ENCODE measurements around the gene CSDE1.
A peak's percentile ranks its signal among the peaks of the same experiment; 100 is the strongest.

Gene CSDE1

DNA sequence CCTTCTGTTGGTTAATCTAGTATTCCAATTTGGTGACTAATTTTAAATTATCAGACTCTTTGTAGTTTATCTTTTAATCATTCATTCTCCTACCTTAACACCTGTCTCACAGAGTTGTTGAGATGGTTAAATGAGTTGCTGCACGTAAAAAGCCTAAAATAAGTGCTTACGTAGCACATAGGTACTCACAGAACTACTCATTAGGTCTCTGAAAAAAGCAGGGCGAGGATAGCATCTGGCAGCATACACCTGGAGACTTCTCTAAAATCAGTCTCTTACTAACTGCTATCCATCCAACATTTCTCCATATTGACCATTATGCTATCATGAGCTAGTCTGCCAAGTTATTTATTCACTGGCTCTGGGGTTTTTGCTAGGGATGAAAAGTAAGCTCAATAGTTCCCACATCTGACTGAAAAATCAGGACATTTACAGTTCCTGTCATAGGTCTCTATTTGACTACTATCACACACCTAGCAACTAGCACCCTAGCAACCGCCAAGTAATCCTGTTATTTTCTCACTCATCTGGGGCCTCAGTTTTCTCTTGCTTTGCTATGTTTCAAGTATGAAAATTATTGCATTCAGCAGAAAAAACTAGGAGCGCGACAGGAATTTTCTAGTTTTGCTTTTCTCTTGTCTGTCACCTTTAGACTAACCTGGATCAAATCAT is 11.2 kb downstream of the CSDE1 start:
- DNase-seq = no peak

GRCh38 chr1:114745291-114745690 is 12.5 kb downstream of the CSDE1 start:
- DNase-seq = no peak

GRCh38 chr1:114741963-114742746 is 15.6 kb downstream of the CSDE1 start:
- no peak for DNase-seq

- DNase-seq = no peak
Measured at GRCh38 chr1:114740331-114740730, 17.5 kb downstream of the CSDE1 start.

GRCh38 chr1:114737314-114737849 is 20.4 kb downstream of the CSDE1 start:
- no peak for DNase-seq

- no peak for DNase-seq
Measured at GRCh38 chr1:114735479-114735878, 22.3 kb downstream of the CSDE1 start.

DNA sequence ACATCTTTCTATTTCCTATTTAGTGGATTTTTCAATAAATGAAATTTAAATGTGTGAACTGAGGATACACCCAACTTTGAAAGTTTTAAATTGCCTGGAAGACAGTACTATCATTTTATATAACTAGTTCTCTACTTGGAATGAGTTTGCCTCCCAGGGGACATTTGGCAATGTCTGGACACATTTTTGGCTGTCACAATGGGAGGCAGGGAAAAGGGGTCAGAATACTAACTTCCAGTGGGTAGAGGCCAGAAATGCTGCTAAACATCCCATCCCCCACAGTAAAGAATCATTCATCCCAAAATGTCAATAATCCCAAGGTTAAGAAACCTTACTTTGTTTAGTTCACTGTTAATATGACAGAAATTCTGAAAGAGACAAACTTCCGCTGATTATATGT is 28.0 kb downstream of the CSDE1 start:
- no peak for DNase-seq

GRCh38 chr1:114728553-114728952 is 29.2 kb downstream of the CSDE1 start:
- no peak for DNase-seq

- no peak for DNase-seq
Measured at GRCh38 chr1:114725230-114725629, 32.6 kb downstream of the CSDE1 start.

GRCh38 chr1:114723915-114724314 is 33.9 kb downstream of the CSDE1 start:
- DNase-seq = no peak

DNA sequence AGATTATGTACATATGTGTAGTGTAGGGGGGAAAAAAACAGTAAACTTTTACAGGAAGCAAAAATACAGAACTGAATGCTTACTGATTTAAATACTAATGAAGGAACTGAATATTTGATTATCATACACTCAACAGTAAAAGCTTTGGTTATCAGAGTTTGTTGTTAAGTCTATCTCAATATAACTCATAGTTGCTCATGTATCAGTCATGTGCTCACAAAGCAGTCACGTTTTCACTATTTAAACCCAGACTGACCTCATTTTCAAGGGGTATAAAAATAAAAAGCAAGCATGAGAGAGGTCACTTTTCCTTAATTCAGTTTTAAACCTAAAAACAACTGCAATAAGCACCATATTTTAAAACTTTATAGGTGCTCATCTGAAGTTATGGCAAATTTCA is 34.3 kb downstream of the CSDE1 start:
- DNase-seq = no peak

- DNase-seq = no peak
Measured at GRCh38 chr1:114720492-114720891, 37.3 kb downstream of the CSDE1 start.

DNA sequence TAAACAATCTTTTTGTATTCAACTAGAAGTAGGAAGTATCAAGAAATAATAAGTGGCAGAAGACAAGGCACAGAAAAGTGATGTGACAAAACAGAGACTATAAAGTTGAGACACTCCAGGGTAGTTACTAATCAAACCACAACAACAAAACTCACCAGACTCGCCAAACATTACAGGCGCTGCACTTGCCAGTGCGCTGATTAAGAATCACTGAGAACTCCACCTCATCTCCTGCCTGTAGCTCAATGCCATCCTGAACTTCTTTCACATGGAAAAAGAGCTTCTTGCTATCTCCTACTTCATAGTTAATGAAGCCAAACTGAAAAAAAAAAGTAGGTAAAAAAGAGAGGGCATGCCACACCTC is 38.4 kb downstream of the CSDE1 start:
- no peak for DNase-seq

- no peak for DNase-seq
Measured at GRCh38 chr1:114718661-114719423, 38.9 kb downstream of the CSDE1 start.

- peak; percentile 95 for DNase-seq
Measured at GRCh38 chr1:114716304-114717170, 41.2 kb downstream of the CSDE1 start, which contains the start of gene NRAS. NRAS (minus strand) TSS chr1:114716771; CDS start chr1:114716160, 611 bp downstream.

- no peak for DNase-seq
Measured at GRCh38 chr1:114715952-114716303, 41.9 kb downstream of the CSDE1 start.

- no peak for DNase-seq
Measured at GRCh38 chr1:114712977-114713376, 44.8 kb downstream of the CSDE1 start.

GRCh38 chr1:114710360-114710759 is 47.4 kb downstream of the CSDE1 start:
- DNase-seq = no peak

GRCh38 chr1:114707604-114708003 is 50.2 kb downstream of the CSDE1 start:
- DNase-seq = no peak

DNA sequence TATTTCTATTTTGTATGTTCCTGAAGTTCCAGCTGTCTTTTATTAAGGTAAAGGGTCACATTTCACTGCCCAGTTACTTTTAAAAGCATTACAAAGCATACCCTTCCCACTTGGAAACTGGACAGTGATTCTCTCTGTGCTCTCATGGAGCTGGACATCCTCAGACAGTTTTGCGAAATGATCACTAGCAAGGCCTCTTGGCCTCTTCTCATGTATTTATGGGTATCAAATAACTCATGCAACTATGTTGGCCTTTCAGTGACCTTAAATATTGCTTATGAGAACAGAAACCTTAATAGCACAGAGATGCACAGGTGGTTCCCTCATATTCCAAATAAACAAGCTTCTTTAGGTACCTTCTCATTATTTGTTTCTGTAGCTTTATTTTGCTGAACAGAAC is 54.5 kb downstream of the CSDE1 start:
- DNase-seq = no peak

- no peak for DNase-seq
Measured at GRCh38 chr1:114702737-114703136, 55.0 kb downstream of the CSDE1 start.

DNA sequence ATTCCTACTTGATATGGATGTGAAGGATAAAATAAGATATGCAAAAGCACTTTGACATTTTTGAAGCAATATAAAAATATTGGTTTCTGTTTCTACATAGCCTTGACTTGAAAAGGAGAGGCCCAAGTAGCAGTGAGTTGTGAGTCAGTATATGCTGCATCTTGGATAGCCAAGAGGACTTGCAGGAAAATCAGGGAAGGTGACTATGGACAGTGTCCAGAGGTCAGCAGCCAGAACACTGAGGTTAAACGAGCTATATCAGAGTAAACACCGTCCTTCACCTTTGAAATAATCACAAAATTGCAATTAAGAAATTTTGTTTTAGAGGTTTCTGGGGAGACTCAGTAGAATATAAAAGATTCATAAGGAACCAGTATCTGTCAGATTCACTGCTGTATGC is 55.9 kb downstream of the CSDE1 start:
- no peak for DNase-seq
